Measurements from ENCODE around the gene FKBP1B. TPM values are rescaled to one million over a fixed set of nuclear protein-coding genes. Genes with fewer than 3 reads are reported as not detected.
A peak's percentile ranks its signal among the peaks of the same experiment; 100 is the strongest.

Gene FKBP1B
- total RNA-seq, 1 experiment from 2014 or later, result 11.8 TPM

DNA sequence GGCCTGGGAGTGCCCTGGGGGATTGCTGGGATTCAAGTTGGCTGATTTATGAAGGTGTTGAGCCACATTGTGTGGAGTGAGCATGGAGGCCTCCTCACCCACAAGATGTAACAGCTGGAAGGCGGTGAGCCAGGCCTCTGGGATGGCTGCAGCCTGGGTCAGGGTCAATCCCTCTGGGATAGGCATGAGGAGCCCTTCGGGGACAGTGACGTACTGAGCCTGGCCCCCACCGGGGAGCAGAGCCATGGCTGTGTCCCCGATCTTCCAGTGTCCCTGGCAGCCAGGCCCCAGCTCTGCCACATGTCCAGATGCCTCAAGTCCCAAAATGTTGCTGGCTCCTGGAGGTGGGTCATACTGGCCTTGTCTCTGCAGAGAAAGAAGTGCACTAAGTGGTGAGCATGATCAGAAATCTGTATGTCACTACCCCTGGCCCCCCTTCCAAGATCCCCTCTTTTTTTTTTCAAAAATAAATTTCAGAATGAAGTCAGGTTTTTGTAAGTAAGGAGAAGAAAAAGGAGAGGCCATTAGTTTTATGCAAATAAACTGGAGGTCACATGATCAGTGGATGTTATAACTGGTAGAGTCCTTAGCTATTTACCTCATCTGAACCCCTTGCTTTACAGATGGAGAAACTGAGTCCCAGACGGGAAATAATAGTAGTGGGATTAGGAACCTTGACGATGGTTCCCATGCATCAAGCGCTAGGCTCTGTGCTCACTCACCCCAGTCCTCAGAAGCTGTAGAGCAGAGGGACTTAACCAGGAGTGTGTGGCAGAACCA lies 33.4 kb downstream of the FKBP1B start:
- Histone ChIP-seq H3K9me2 (ENCODE audit: insufficient read depth) (no peaks in the 10 kb centered on the region), H3K27me3 (ENCODE audit: insufficient read depth, low read length) (no peaks in the 10 kb centered on the region), H3K4me2 (ENCODE audit: low read length) (peak overlapping the region; percentile 83), H3K4me3 (replicated peaks in 1 of 2; ENCODE audit: low read depth in 1 of 2, low read length in 2 of 2) (peak overlapping the region; percentile 71 to 72), H2AFZ (ENCODE audit: low read depth, low read length, poor library complexity, severe bottlenecking) (no peak overlapping the region), H3K9me3 (ENCODE audit: control insufficient read depth in 1 of 2, insufficient read depth in 1 of 2, low read depth in 1 of 2, low read length in 2 of 2) (no peaks in the 10 kb centered on the region), H3K27ac (ENCODE audit: low read depth, low read length) (peak overlapping the region; percentile 95), H3K79me2 (ENCODE audit: insufficient read depth, low read length) (no peaks in the 10 kb centered on the region), H3K9ac (ENCODE audit: low read length) (peak overlapping the region; percentile 68), H3K4me1 (ENCODE audit: control insufficient read depth in 1 of 2, insufficient read depth in 2 of 2, low read length in 2 of 2) (peaks cover 11 to 21% of the 10 kb centered on the region in 2 experiments), H3K36me3 (ENCODE audit: control insufficient read depth in 1 of 2, insufficient read depth in 2 of 2, low read length in 2 of 2) (no peaks in the 10 kb centered on the region; a peak in 1 of 4 replicates), H4K20me1 (ENCODE audit: insufficient read depth) (no peaks in the 10 kb centered on the region)
- CTCF ChIA-PET, result interaction anchor here (1.3 to 3.4 kb wide), 7 partner anchors 14 to 279 kb away, joined by 3 to 29 read pairs (median 6); partner anchors contain the start of gene ATAD2B
- TF ChIP-seq POLR2A (IDR thresholded peaks at IDR 0.05; ENCODE audit: borderline replicate concordance, extremely low read depth, insufficient read depth, insufficient read length), result no peak
- no peak for TF ChIP-seq ELF1 (IDR thresholded peaks at IDR 0.05; ENCODE audit: borderline replicate concordance, low read depth)
- TF ChIP-seq FOSL1 (IDR thresholded peaks at IDR 0.05; ENCODE audit: low read depth), result no peak
- TF ChIP-seq, protein P1, sequence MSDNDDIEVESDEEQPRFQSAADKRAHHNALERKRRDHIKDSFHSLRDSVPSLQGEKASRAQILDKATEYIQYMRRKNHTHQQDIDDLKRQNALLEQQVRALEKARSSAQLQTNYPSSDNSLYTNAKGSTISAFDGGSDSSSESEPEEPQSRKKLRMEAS (IDR thresholded peaks at IDR 0.05), result no peak
- no peak for TF ChIP-seq EZH2phosphoT487 (IDR thresholded peaks at IDR 0.05; ENCODE audit: borderline replicate concordance)
- no peak for TF ChIP-seq EZH2 (IDR thresholded peaks at IDR 0.05)
- TF ChIP-seq ZNF274 (IDR thresholded peaks at IDR 0.05; ENCODE audit: low read depth, low read length), result no peak
- no peak for TF ChIP-seq ZFX (IDR thresholded peaks at IDR 0.05)
- TF ChIP-seq, protein P2, sequence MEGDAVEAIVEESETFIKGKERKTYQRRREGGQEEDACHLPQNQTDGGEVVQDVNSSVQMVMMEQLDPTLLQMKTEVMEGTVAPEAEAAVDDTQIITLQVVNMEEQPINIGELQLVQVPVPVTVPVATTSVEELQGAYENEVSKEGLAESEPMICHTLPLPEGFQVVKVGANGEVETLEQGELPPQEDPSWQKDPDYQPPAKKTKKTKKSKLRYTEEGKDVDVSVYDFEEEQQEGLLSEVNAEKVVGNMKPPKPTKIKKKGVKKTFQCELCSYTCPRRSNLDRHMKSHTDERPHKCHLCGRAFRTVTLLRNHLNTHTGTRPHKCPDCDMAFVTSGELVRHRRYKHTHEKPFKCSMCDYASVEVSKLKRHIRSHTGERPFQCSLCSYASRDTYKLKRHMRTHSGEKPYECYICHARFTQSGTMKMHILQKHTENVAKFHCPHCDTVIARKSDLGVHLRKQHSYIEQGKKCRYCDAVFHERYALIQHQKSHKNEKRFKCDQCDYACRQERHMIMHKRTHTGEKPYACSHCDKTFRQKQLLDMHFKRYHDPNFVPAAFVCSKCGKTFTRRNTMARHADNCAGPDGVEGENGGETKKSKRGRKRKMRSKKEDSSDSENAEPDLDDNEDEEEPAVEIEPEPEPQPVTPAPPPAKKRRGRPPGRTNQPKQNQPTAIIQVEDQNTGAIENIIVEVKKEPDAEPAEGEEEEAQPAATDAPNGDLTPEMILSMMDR (IDR thresholded peaks at IDR 0.05 in 2 of 3, conservative IDR thresholded peaks at IDR 0.05 in 1 of 3; ENCODE audit: borderline replicate concordance in 1 of 3, insufficient read depth in 1 of 3, low read depth in 2 of 3, low read length in 2 of 3), result no peak
- ATAC-seq, result no peak
- DNase-seq (ENCODE audit: low read depth, low spot score), result no peak
- RAD21 ChIA-PET (ENCODE audit: low non-redundant PET in 1 of 2, low total read pairs in 2 of 2, uncharacterized antibody in 2 of 2, unreplicated experiment in 2 of 2), result interaction anchor here in 1 of 2 experiments (1.8 kb wide), 1 partner anchor 156 kb away, joined by 9 read pairs; the partner anchor contains the start of gene ATAD2B
- POLR2A ChIA-PET, result interaction anchor here (1.0 to 3.3 kb wide), 4 partner anchors 9 to 156 kb away, joined by 3 to 19 read pairs (median 4); partner anchors contain the start of genes ATAD2B and FAM228B
- TSS peak; percentile 45 for BruUV-seq (replicated peaks)
- intact Hi-C loops (cut with micrococcal nuclease), result loop anchor here (5.0 kb wide), 1 partner anchor 261 kb away; no protein-coding TSS in a partner anchor
